Stimulated activated CD8-positive, alpha-beta memory T cell treated with anti-CD3 and anti-CD28 coated beads, Interleukin-7, amount 100 ng/mL, for 48 hours (primary cell): Measurements from ENCODE around the gene BCCIP.

ENCODE experiments used
- DNase-seq, 2 donors: peaks; one replicate each; pipeline ENCODE4 v3.0.0-alpha.2; 2020; ENCODE audit warnings: low read depth in 1 of 2; ENCODE audit errors: extremely low read depth in 1 of 2

BCCIP gene

DNA sequence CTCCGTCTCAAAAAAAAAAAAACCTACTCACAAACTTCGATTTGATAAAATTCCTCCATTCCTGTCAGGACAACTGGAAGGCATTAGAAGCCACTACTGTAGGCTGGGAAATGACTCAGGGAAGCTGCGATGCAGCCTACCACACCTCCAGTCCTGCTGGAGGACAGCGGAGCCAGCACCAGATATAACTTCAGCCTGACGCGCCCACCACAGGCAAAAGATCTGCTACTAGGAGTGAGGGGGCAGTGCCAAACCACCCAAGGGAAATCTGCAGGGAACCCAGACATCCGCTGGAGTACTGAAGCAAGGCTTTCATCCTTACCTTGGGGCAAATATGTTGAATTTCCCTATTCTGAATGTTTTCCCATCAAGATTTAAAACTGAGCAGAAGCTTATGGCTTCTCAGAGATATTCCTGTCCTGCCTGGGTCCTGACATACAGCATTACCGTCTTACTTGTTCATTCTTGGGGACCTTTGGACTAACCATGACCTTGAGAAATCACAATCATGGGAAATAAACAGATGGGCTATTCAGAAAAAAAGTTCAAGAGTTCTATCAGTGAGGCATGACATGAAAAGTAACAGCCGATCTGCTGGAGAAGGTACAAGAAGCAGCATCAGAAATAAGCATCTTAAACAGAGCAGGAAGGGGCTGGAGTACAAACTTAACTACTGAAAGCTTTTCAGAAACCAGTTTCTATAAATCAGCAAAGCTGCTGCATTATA, 20.4 kb downstream of the BCCIP start:
- no peak for DNase-seq

GRCh38 chr10:125844751-125845221, 21.4 kb downstream of the BCCIP start:
- DNase-seq = no peak

GRCh38 chr10:125845617-125846016, 22.3 kb downstream of the BCCIP start:
- DNase-seq = no peak

DNA sequence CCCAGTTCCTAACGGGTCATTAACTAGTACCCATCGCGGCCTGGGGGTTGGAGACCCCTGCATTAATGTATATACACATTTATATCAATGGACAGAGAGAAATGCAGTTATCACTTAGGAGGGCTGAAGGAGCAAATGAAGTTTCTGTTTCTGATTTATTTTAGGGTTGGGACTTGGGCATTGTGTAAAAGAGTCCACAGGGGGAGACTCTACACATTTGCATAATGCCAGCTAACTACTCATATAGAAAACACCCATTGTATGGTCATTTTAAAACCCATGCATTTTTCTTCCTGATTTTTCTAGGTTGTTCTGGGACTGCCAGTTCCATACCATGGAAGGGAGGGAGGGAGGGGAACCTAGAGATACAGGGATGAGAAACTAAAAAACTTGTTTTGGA, 23.5 kb downstream of the BCCIP start:
- DNase-seq = no peak

DNA sequence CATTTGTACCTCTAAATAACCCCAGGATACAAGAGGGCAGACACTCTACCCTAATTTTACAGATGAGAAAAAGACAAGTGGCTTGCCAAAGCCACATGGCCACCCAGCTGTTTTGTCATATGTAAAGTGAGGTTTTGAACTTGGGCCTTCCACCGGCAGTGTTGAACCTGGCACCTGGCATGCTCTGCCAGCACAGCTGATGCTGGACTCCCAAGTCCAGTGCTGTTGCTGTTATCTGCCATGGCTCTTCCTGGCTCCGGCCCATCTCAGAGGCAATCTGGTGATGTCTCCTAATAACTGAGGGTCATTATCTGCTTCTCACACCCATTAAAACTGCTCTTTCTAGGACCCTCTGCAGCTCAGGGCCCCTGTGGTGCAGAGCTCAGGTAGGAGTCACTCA, 25.0 kb downstream of the BCCIP start:
- no peak for DNase-seq

DNA sequence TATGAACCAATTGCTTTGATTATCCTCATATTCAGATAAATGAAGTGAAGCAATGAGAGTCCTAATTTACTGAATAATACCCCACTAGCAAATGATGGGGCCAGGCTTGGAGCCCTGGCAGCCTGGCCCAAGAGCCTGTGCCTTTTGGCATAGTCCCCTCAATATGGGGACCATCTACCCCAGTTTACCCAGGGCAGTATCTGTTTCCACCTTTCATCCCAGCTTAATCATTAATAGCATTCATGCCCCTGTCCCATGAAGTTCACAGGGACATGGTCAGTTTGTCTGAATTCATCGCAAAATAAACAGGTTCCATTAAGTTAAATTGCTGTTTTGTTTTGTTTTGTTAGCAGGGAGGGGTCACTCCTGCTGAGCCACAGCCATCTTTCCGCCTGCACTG, 25.5 kb downstream of the BCCIP start:
- no peak for DNase-seq

GRCh38 chr10:125849448-125849847, 26.1 kb downstream of the BCCIP start:
- no peak for DNase-seq

DNA sequence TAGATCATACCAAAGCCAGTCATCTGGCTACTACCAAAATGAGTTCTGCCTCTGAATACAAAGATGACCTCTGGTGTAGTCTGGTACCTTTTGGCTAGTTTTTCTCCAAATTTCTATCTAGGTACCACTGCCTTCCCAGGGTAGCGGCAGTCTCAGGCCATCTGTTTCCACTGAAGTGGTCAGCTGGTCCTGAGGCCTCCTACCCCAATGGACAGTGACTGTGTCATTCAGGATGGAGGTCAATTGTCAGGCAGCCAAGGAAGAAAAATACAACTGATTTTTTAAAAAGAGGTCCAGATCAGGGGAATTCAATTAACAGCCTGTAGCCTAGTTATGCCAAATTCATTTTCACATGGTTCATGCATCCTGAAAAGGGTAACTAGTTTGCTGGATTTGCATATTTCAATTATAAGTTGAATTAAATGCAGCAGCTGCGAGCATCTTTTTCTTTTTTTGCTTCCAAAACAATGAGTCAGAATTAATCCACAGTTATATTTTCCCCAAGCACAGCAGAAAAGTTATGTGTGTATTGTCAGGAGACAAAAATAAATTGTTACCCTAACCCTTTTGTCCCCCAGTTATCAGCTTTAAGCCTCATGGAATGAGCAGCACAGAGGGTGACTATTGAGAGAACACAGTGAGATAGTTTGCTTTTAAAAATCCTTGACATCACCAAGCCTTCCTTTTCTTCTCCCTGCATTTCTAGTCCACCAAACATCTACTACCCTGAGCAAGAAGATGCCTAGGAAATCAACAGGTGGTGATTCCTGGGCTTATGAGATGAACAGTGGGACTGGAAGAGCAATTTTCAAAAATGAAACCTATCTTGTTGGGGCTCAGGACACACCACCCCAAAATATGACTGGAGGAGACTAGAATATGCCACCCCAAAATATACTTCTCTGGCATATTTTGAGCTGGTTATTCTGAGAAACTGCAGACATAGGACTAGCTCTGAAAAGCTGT, 27.7 kb downstream of the BCCIP start:
- DNase-seq = no peak

- DNase-seq = no peak
Measured at GRCh38 chr10:125852487-125852886, 29.1 kb downstream of the BCCIP start.

DNA sequence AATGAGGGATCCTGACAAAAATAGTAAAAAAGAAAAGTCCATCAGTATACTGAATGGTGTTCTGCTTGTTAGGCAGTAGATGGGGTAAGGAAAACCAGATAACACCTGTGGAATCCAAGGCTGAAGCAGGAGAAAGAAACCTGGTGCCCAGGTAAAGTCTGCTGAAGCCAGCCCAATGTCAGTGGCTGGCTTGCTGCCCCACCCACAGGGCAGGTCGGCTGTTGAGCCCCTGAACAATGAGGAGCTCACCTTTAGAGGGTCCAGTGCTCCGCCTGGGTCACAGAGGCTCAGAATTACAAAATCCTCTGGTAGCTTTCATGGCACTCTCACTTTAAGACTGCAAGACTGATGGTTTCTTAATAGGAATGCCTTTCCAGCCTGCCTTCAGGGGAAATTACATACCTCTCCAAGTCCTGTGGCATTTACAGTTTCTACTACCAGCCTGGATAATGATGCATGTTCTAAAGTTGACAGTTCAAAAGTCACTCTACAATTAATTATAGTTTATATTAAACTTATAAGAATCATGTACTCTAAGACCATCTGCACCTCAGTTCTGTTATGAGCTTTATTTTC, 33.9 kb downstream of the BCCIP start:
- no peak for DNase-seq

DNA sequence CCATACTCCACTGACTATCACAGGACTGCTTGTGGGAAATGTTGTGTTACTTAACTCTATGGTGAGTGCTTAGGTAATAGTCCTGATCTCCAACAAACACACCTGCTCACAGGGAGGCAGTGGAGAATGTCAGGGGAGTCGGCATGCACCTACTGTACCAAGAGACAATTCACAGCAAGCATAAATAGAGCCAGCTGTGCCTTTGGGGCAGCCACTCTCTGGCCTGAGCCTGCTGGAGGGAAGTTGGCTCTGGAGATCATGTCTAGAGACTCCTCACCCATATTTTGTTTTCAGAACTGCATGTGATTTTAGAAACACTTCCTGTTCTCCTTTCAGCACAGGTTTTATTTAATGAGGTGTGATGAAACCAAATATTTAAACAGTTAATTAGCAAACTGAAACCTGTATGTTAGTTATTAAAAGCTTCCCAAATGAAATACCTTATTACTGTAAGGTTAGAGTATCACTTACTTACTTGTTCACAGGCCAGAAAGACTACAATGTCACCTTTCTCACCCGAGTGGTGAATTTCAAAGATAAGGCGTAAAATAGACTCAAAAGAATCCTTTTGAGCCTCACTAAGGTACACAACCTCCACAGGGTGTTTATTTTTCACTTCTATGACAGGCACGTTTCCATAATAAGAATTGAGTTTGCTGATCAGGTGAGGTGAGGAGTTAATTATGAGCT, 35.9 kb downstream of the BCCIP start:
- no peak for DNase-seq

DNA sequence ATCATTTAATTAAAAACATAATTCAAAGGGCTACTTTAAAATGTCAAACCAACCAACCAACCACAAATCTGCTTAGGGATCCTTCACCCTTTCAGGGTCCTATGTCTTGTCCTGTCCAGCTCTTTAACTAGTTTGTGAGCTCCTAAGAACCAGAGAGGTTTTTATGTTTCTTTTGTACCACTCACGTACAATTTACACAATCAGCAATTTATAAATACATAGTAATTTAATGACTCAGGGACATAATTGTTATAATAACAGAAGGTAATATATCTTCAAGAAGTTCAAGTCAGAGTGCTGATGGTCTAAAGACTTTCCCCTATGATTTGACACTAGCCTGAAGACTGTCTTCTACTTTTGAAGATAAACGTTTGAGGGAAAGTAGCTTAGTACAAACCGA, 41.8 kb downstream of the BCCIP start:
- DNase-seq = no peak

DNA sequence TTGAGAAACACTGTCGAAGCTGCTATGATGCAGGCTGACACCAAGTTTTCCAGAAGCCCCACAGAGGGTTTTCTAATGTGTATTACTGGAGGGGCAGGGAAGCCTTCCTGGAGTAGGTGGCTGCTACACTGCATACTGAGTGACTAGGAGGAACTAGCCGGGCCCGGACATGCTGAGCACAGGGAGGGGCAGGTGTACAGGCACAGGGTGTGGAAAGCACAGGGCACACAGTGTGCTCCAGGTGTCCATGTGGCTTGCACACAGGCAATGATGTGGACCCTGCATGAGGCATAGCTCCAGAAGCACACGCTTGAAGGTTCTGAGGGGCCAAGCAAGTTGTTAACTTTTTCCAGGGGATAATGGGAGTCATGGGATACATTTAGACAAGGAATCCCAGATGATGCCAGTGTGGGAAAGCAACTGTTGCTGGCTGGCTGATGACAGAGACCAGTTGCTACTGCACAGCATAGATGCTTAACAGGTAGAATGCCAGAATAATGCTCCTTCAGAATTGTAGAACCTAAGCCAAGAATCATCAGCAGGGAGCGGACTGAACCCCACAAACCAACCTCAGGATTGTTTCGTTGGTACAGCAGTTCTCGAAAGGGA, 43.2 kb downstream of the BCCIP start:
- DNase-seq = no peak

GRCh38 chr10:125868372-125868975, 45.1 kb downstream of the BCCIP start:
- no peak for DNase-seq

DNA sequence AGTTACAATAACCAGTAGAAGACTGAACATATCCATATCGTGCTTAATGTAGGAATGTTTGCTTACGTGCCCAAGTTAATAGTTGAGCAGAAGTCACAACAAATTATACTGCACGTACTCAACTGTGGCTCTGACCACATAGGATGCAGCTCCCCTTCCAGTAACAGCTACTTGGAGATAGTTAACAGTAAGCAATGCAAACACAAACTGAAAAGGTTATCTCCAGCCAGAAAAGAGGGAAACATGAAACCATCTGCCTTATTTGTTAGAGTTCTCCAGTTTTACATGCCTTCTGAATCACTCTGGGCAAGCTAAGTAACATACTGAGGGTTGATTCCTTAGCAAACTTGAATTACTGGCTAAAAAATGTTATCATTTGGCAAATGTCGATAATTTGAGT, 48.0 kb downstream of the BCCIP start:
- DNase-seq = no peak

DNA sequence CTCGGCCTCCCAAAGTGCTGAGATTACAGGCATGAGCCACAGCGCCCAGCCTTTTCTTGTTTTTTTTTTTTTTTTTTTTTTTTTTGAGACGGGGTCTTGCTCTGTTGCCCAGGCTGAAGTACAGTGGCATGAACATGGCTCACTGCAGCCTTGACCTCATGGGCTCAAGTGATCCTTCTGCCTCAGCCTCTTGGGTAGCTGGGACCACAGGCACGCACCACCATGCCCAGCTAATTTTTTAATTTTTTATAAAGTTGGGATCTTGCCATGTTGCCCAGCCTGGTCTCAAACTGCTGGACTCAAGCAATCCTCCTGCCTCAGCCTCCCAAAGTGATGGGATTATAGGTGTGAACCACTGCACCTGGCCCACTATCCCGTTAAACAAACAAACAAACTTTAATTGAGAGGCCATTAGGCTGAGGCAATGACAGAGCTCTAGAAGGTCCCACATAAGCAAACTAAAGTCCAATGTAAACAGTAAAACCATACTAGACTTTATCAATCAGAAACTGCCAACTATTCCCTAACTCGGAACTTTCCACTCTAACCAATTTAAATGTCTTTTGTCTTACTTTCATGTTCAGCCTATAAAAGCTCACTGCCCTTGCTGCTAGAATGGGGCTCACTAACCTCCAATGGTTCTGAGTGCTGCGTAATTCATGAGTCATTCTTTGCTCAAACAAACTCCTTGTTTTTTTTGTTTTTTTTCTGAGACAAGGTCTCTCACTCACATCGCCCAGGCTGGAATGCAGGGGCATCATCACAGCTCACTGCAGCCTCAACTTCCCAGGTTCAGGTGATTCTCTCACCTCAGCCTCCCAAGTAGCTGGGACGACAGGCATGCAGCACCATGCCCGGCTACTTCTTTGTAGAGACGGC, 55.9 kb downstream of the BCCIP start:
- DNase-seq = no peak

- DNase-seq = no peak
Measured at GRCh38 chr10:125880719-125881118, 57.4 kb downstream of the BCCIP start.

DNA sequence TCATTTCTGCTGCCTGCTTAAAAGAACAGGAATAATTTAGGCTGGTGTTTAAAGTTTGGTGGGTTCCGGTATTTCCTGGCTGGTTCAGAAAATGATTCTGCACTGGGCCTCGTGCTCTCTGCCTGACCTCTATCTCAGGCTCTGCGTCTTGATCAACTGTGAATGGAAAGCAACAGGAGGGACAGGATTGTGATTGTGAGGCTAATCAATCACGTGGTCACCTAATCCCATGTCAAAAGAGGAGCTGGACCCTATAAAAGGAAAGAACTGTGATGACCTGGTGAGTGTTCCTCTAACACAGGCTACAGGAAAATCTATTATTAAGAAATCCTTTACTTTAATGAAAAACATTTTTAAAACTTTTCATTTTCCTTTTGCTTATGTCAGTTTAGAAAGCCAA, 57.8 kb downstream of the BCCIP start, which contains the start of gene DHX32:
Gene DHX32 (minus strand): TSS at position 101 of the 400 bp plus-strand sequence. CDS start 468 bp downstream, outside the sequence.
- no peak for DNase-seq

- no peak for DNase-seq
Measured at GRCh38 chr10:125882596-125882995, 59.2 kb downstream of the BCCIP start.
